ENCODE data around the gene NATD1. TPM values are rescaled to one million over a fixed set of nuclear protein-coding genes. Genes with fewer than 3 reads are reported as not detected.

The NATD1 gene
- total and polyA plus RNA-seq, 10 of the 15 experiments (the other 5 are each of a cell fraction or from before 2014, with no cell fraction given) = 0.02 to 0.33 (median 0.15) TPM

GRCh38 chr17:21218101-21218500 lies 35.1 kb downstream of the NATD1 start (continued):
- TF ChIP-seq E2F8 (IDR thresholded peaks at IDR 0.05; ENCODE audit: low read depth, partially characterized antibody) = no peak

GRCh38 chr17:21217346-21217745 lies 35.9 kb downstream of the NATD1 start:
- ChIA-PET POLR2A (no interaction called here), RAD21 (ENCODE audit: unreplicated experiment) (no interaction called here), CTCF (interaction anchor here (1.1 kb wide), 1 partner anchor 89 kb away, joined by 4 read pairs; no protein-coding TSS in a partner anchor), SMC1A (ENCODE audit: uncharacterized antibody, unreplicated experiment) (no interaction called here)
- H3K9ac ChIP-seq (ENCODE audit: control insufficient read depth, insufficient read depth, low read length) = no peak overlapping the region
- H3K4me1 ChIP-seq (ENCODE audit: control insufficient read depth, insufficient read depth, low read length) = no peaks in the 10 kb centered on the region; the same call in 1 of the 2 replicates
- DNase-seq (ENCODE audit: low read depth, low spot score) (no peak), ATAC-seq (no peak), FAIRE-seq (no peak)
- TF ChIP-seq KLF5 (IDR thresholded peaks at IDR 0.05; ENCODE audit: partially characterized antibody) (no peak), CHD1 (IDR thresholded peaks at IDR 0.05; ENCODE audit: low read depth, low read length) (no peak), ZNF384 (IDR thresholded peaks at IDR 0.05; ENCODE audit: borderline replicate concordance, low read depth, low read length) (no peak), IKZF1 (conservative IDR thresholded peaks at IDR 0.05) (no peak), PRDM15 (CRISPR knock-in tag; IDR thresholded peaks at IDR 0.05) (no peak), SP1 (IDR thresholded peaks at IDR 0.05; ENCODE audit: low read depth, low read length) (no peak), FOXK2 (IDR thresholded peaks at IDR 0.05) (no peak), ATF2 (IDR thresholded peaks at IDR 0.05; ENCODE audit: low read length) (no peak), STAT1 (conservative IDR thresholded peaks at IDR 0.05) (no peak)
- BruUV-seq (replicated peaks) = no TSS peak
- in situ Hi-C loops (cut with MboI) (loop anchor here (5.0 kb wide), 1 partner anchor 100 kb away; no protein-coding TSS in a partner anchor), intact Hi-C loops (cut with micrococcal nuclease; ENCODE audit: unreplicated experiment) (no loop called here)
- H3K27me3 ChIP-seq (replicated peaks in 1 of 2; ENCODE audit: control insufficient read depth in 2 of 2, insufficient read depth in 2 of 2, low read length in 1 of 2) = no peaks in the 10 kb centered on the region
- H3K36me3 ChIP-seq (ENCODE audit: control insufficient read depth in 2 of 2, insufficient read depth in 2 of 2, low read length in 1 of 2) = no peaks in the 10 kb centered on the region; a peak in 1 of 4 replicates
- H3K4me2 ChIP-seq (ENCODE audit: control insufficient read depth, insufficient read depth) = no peak overlapping the region
- no peaks in the 10 kb centered on the region for H3K9me3 ChIP-seq (replicated peaks; ENCODE audit: control insufficient read depth, insufficient read depth, low read length)
- 94% methylated on average over 1 of the region's 1 CpG for WGBS (ENCODE audit: insufficient coverage, insufficient replicate concordance, low lambda C conversion rate, missing lambda C conversion rate)
- no peak overlapping the region for H3K4me3 ChIP-seq
- no peak overlapping the region for H3K27ac ChIP-seq (ENCODE audit: control insufficient read depth, insufficient read depth)
- no peaks in the 10 kb centered on the region for H4K20me1 ChIP-seq (ENCODE audit: control insufficient read depth, insufficient read depth)
- H2AFZ ChIP-seq (ENCODE audit: control insufficient read depth, low read depth, low read length) = no peak overlapping the region
- peaks cover 32% of the 10 kb centered on the region for H3K79me2 ChIP-seq (ENCODE audit: control insufficient read depth, insufficient read depth, low read length)
